HFF-Myc (cell line): Measurements from ENCODE around the gene SNX30.

Experiments used
- DNase-seq: peaks from one replicate; pipeline ENCODE4 v3.0.0-alpha.2; 2011; ENCODE audit warnings: low read depth; ENCODE audit errors: extremely low read depth
- H3K4me3 ChIP-seq: replicated peaks from 2 replicates; pipeline ENCODE4 v1.5.1; 2011; ENCODE audit warnings: low read depth, mild to moderate bottlenecking, control low read depth, low read length
- CTCF ChIP-seq: IDR thresholded peaks from 2 replicates; pipeline ENCODE4 v1.5.1; 2012; ENCODE audit warnings: mild to moderate bottlenecking, low read depth, low read length, control low read depth; ENCODE audit errors: missing control alignments

SNX30 gene

DNA sequence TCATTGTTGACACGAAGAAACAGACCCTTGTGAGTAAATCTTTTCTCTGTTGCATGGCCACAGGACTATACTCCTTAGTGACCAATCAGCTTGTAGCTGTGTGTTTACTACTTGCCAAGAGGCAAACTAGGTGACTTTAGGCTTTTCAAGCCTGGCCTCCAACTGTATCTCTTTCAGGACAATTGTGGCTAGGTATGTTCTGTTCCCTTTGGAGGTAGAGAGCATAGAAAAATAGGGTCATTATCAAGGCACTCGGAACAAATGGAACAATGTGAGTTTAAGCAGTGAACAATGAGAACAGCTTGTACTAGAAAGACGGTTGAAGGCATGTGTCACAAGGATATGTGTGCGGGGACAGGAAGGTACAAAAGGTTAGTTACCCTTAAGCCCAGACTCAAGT is 92.0 kb downstream of the SNX30 start:
- TF ChIP-seq CTCF, result no peak
- DNase-seq, result no peak
- no peak overlapping the region for H3K4me3 ChIP-seq

DNA sequence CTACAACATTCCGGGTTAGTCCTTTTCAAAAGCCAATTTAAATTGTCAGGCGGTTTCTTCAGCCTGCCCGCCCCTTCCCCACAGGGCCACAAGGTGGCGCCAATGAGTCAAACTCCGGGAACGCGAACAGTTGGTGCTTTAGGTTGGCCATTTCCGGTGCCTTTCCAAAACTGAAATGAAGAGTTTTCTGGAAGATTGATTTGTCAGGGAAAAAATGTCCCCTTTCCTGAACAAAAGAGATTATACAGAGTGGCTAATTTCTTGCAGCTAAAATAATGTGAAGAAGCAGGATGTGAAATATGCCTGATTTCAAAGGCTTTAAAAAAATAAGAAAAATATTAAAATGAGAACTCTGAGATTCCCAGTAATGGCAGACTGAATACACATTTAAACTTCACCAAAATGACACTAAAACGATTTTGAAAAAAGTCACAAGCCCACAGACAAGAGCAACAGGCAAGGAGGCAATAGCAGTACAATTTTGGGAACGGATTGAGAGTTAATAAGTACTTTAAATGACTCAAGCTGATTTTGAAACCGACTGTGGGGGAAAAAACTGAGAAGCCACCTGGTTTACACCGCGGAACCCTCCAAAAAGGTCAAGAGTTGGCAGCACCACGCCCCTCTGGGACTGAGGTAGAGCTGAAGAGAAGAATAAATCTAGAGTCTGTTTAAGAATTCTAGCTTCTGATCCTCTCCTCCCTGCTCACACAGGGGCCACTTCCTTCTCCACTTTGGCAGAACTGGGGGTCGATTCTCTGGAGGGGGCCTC is 94.4 kb downstream of the SNX30 start:
- DNase-seq, result peak; percentile 27
- TF ChIP-seq CTCF, result peak; percentile 99
- H3K4me3 ChIP-seq, result no peak overlapping the region

- TF ChIP-seq CTCF, result no peak
- no peak overlapping the region for H3K4me3 ChIP-seq
- DNase-seq, result no peak
Observed at GRCh38 chr9:112846528-112847488, 96.2 kb downstream of the SNX30 start.

DNA sequence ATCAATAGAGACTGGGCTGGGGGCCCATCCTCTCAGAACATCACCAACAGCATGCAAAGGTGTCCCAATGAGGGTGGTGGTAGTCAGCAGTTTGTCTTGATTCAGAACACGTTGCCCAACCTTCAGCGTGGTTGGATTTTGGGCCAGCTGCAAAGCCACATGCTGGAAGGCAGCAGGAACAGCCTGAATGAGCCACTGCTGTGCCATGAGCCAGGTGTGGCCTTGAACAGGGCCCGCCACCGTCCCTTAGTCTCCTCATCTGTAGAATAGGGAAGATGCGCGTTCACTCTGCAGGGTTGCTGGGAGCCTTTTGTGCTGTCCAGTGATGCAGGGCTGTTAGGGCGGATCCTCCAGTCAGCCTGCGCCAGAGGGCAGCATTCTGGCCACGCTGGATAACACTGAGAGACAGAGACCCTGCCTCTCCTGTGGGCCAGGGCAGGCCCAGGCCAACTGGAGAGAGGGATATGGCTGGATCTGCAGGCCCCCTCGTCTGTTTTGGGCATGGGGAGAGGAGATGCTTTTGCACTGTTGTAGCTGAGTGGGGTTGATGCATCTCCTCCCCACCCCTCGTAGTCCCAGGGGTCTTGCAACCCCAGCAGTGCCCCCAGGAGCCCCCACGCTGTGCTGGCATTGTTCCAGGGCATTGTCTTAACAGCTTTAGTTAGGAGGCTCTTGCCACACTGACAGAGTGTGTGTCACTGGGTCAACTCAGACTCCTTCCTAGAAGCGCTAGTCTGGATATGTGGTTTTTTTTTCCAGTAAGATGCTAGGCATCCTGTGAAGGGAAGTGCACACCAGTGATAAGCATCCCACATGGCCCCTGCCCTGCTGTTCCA is 98.0 kb downstream of the SNX30 start:
- DNase-seq, result no peak
- no peak overlapping the region for H3K4me3 ChIP-seq
- no peak for TF ChIP-seq CTCF

DNA sequence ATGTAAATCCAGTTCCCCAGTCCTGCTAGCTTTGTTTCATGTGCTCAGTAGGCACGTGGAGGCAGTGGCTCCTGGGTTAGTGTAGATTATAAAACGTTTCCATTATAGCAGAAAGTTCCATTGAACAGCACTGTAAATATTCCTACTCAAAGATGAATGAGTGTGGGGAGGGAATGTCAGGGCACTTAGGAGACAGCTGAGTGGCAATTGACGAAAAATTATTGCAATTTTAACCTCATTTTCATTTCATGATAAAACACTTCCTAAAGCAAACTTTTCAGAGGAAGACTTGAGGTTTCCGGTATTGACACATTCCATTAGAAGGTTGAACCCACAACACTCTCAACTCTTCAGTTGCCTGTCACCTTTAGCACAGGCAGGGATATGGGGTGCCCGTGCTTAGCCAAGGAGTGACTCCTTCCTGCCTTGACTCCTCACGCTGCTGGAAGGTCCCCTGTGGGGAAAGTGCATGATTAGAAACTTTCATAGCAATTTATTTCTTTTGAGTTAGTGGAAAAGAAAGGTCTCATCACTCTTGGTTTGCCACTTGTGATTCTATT is 98.9 kb downstream of the SNX30 start:
- TF ChIP-seq CTCF, result no peak

DNA sequence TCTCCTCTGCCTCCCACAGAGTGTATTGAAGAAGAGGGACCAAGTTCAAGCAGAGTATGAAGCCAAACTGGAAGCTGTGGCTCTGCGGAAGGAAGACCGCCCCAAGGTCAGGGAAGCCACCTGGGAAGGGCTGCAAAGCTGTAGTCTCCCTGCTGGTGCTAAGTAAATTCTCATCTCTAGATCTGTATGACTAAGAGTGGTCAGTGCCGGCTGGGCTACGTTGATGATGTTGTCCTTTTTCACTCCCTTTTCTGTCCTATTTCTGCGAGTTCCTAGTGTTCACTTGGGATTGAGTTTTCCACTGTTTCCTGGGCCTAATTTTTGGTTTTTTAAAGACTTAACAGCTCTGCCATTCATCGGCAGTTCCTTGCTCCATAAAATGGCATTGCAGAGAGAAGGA is 100.3 kb downstream of the SNX30 start:
- H3K4me3 ChIP-seq, result no peak overlapping the region
- no peak for TF ChIP-seq CTCF
- DNase-seq, result no peak

More for the DNA sequence above, 98.9 kb downstream of the SNX30 start:
- no peak overlapping the region for H3K4me3 ChIP-seq
- DNase-seq, result no peak
